ENCODE results near the gene KRT79.

KRT79 gene

DNA sequence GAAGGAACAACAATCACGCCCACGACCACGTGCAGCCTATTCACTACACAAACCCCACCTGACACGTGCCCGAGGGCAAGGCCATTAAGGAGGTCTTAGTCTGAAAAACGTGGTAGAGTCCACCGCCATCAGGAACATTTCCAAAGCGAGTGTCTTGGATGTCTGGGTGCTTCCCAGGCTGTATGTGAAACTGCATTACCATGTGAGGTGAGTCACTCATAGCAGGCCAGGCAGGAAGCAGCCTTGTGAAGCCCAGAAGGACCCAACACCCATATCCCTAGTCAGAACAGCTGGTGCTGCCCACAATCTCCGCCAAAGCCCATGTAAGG lies 3.3 kb upstream of the KRT79 start:
- no peak overlapping the region for H3K4me3 ChIP-seq (replicated peaks; ENCODE audit: insufficient read depth, low read length)
- TF ChIP-seq REST (IDR thresholded peaks at IDR 0.05; ENCODE audit: insufficient replicate concordance, low read depth) (no peak), POLR2AphosphoS5 (IDR thresholded peaks at IDR 0.05; ENCODE audit: low read depth) (no peak)
- no peaks in the 10 kb centered on the region for H3K27me3 ChIP-seq (ENCODE audit: insufficient read depth, poor library complexity, severe bottlenecking)
- no peak for DNase-seq (ENCODE audit: low read depth in 1 of 2, low spot score in 1 of 2)
- H3K27ac ChIP-seq (replicated peaks) = no peak overlapping the region

GRCh38 chr12:52836491-52837412 lies 2.6 kb upstream of the KRT79 start:
- TF ChIP-seq POLR2AphosphoS5 (IDR thresholded peaks at IDR 0.05; ENCODE audit: low read depth) = no peak
- no peak for TF ChIP-seq REST (IDR thresholded peaks at IDR 0.05; ENCODE audit: insufficient replicate concordance, low read depth)
- TF ChIP-seq, protein P1, sequence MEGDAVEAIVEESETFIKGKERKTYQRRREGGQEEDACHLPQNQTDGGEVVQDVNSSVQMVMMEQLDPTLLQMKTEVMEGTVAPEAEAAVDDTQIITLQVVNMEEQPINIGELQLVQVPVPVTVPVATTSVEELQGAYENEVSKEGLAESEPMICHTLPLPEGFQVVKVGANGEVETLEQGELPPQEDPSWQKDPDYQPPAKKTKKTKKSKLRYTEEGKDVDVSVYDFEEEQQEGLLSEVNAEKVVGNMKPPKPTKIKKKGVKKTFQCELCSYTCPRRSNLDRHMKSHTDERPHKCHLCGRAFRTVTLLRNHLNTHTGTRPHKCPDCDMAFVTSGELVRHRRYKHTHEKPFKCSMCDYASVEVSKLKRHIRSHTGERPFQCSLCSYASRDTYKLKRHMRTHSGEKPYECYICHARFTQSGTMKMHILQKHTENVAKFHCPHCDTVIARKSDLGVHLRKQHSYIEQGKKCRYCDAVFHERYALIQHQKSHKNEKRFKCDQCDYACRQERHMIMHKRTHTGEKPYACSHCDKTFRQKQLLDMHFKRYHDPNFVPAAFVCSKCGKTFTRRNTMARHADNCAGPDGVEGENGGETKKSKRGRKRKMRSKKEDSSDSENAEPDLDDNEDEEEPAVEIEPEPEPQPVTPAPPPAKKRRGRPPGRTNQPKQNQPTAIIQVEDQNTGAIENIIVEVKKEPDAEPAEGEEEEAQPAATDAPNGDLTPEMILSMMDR (IDR thresholded peaks at IDR 0.05; ENCODE audit: insufficient read depth, low read length) = no peak
- TF ChIP-seq SPI1 (IDR thresholded peaks at IDR 0.05; ENCODE audit: borderline replicate concordance, low read depth) = no peak
- TF ChIP-seq GABPA (IDR thresholded peaks at IDR 0.05; ENCODE audit: low read depth) = no peak
- no peak overlapping the region for H3K4me3 ChIP-seq (replicated peaks; ENCODE audit: insufficient read depth, low read length)
- H3K27ac ChIP-seq (replicated peaks) = no peak overlapping the region
- DNase-seq (ENCODE audit: low read depth in 1 of 2, low spot score in 1 of 2) = no peak
- H3K27me3 ChIP-seq (ENCODE audit: insufficient read depth, poor library complexity, severe bottlenecking) = no peaks in the 10 kb centered on the region

DNA sequence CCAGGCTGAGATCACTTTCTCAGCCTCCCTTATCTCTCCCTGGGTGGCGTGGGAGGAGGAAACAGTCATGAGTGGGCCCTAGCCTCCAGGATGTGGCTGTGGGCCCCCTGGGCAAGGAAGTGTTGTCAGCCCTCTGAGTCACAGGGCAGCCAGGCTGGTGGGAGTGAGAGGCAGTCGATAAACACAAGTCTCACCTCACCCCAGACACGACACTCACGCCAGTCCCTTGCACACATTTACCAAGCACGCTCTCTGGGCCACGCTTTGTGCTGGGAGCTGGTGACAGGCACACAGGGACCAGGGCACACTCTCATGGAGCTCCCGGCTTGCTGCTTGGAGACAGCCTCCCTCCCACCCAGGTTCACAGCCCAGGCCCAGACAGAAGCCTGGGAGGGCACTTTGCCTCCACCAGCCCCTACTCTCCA lies 1.9 kb upstream of the KRT79 start:
- Histone ChIP-seq H3K4me3 (replicated peaks; ENCODE audit: insufficient read depth, low read length) (no peak overlapping the region), H3K27me3 (ENCODE audit: insufficient read depth, poor library complexity, severe bottlenecking) (no peaks in the 10 kb centered on the region), H3K27ac (replicated peaks) (no peak overlapping the region)
- DNase-seq (ENCODE audit: low read depth in 1 of 2, low spot score in 1 of 2) = no peak
- no peak for TF ChIP-seq GABPA (IDR thresholded peaks at IDR 0.05; ENCODE audit: low read depth)
- no peak for TF ChIP-seq SPI1 (IDR thresholded peaks at IDR 0.05; ENCODE audit: borderline replicate concordance, low read depth)
- no peak for TF ChIP-seq REST (IDR thresholded peaks at IDR 0.05; ENCODE audit: insufficient replicate concordance, low read depth)
- no peak for TF ChIP-seq POLR2AphosphoS5 (IDR thresholded peaks at IDR 0.05; ENCODE audit: low read depth)
- TF ChIP-seq, protein P1 (IDR thresholded peaks at IDR 0.05; ENCODE audit: insufficient read depth, low read length) = no peak
